Measurements from ENCODE around the gene SUFU.

DNA sequence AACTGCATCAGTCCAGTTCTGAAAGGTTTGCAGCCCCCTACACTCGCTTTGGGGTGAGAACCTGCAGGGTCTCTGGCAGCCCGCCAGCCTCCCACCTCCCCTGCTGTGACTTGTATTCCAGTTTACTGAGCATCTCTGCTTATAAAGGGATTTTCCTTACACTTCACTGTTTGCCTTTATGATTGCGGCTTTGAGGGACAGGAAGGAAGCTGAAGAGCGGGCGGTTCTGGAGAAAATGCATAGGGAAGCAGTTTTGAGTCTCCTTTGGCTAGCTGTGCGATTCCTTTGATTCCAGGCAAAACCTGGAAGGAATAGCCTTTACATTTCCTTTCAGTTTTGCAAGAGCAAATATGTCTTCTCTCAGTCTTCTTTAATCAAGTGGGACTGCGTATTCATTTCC is 75.6 kb downstream of the SUFU start:
- TF ChIP-seq, protein P1, sequence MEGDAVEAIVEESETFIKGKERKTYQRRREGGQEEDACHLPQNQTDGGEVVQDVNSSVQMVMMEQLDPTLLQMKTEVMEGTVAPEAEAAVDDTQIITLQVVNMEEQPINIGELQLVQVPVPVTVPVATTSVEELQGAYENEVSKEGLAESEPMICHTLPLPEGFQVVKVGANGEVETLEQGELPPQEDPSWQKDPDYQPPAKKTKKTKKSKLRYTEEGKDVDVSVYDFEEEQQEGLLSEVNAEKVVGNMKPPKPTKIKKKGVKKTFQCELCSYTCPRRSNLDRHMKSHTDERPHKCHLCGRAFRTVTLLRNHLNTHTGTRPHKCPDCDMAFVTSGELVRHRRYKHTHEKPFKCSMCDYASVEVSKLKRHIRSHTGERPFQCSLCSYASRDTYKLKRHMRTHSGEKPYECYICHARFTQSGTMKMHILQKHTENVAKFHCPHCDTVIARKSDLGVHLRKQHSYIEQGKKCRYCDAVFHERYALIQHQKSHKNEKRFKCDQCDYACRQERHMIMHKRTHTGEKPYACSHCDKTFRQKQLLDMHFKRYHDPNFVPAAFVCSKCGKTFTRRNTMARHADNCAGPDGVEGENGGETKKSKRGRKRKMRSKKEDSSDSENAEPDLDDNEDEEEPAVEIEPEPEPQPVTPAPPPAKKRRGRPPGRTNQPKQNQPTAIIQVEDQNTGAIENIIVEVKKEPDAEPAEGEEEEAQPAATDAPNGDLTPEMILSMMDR (IDR thresholded peaks at IDR 0.05) = no peak
- no peak for TF ChIP-seq POLR2A (IDR thresholded peaks at IDR 0.05)
